Chondrocyte (in vitro differentiated cells): ENCODE data around the gene SUGCT. TPM values are rescaled to one million over a fixed set of nuclear protein-coding genes. Genes with fewer than 3 reads are reported as not detected.

Source experiments
- DNase-seq: peaks from one replicate; pipeline ENCODE4 v3.0.0; 2021; ENCODE audit warnings: mixed read lengths, low spot score
- H3K27ac Mint-ChIP-seq: one replicate; pipeline ENCODE4 v1.8.0; 2021; ENCODE audit warnings: mild to moderate bottlenecking, moderate library complexity, mixed read lengths; ENCODE audit not compliant: unreplicated experiment
- H3K27me3 Mint-ChIP-seq: 2 replicates; pipeline ENCODE4 v1.8.0; 2021; ENCODE audit warnings: low read depth, mixed read lengths
- H3K36me3 Mint-ChIP-seq: 2 replicates; pipeline ENCODE4 v1.8.0; 2021; ENCODE audit warnings: low read depth, mixed read lengths
- H3K4me1 Mint-ChIP-seq: 2 replicates; pipeline ENCODE4 v1.8.0; 2021; ENCODE audit warnings: low read depth, mild to moderate bottlenecking, mixed read lengths
- H3K4me3 Mint-ChIP-seq: one replicate; pipeline ENCODE4 v1.8.0; 2021; ENCODE audit warnings: mild to moderate bottlenecking, moderate library complexity, mixed read lengths; ENCODE audit not compliant: unreplicated experiment
- H3K9me3 Mint-ChIP-seq: 2 replicates; pipeline ENCODE4 v1.8.0; 2021; ENCODE audit warnings: low read depth, mixed read lengths
- CTCF ChIP-seq: fragments of 200-600 bp; sonication (generic); IDR thresholded peaks from 2 replicates; pipeline ENCODE4 v1.5.0; 2021; ENCODE audit warnings: antibody characterized with exemption, mild to moderate bottlenecking, moderate library complexity
- total RNA-seq: library from RNA; stranded (reverse); gene quantifications from 3 replicates; pipeline ENCODE4 v1.2.1, GENCODE V29; 2021

The SUGCT gene
- total RNA-seq, 1 donor from 2014 or later: 34.4 TPM

DNA sequence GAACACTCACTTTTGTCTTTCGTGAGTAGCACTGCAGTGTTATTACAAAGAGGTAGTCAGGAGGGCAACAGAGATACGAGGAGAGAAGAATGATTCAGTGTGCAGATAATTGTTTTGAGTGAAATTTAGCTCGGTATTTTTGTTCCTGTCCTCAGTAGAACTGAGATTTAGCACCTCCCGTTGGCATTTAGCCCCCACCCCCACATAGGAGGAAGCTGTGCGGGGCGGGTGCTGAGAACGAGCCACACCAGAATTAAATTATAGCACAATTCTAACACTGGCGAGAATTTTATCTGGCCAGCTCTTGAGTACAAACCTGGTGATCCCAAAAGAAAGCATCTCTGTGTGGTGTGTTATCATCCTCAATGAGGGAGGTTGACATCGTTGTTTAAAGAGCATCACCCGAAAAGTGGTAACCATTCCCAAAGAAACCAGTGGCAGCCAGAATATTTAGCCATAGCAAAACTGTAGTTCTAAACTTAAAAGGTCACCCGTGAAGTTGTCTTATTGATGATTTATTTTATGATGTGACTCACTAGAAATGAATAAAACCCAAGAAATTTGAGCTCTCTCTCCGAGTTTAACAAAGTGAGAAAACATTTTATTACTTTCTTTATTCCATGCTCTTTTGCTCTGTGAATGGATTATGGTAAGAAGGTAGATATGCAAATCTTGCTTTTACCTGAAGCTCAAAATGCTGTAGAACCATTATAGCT is 612.2 kb downstream of the SUGCT start:
- DNase-seq: no peak
- TF ChIP-seq CTCF: no peak
- Mint-ChIP-seq H3K36me3 (peaks cover 3% of the 10 kb centered on the region), H3K27me3 (no peaks in the 10 kb centered on the region), H3K4me3 (no peak overlapping the region), H3K27ac (no peak overlapping the region), H3K4me1 (peaks cover 34% of the 10 kb centered on the region), H3K9me3 (no peaks in the 10 kb centered on the region)

- no peak for TF ChIP-seq CTCF
- no peaks in the 10 kb centered on the region for H3K27me3 Mint-ChIP-seq
- H3K9me3 Mint-ChIP-seq: no peaks in the 10 kb centered on the region
- DNase-seq: no peak
- no peak overlapping the region for H3K4me3 Mint-ChIP-seq
- H3K36me3 Mint-ChIP-seq: peaks cover 3% of the 10 kb centered on the region
- peak overlapping the region; percentile 57 for H3K27ac Mint-ChIP-seq
- peaks cover 37% of the 10 kb centered on the region for H3K4me1 Mint-ChIP-seq
Observed at GRCh38 chr7:40747856-40748255, 613.1 kb downstream of the SUGCT start.

- no peak for TF ChIP-seq CTCF
- peaks cover 3% of the 10 kb centered on the region for H3K36me3 Mint-ChIP-seq
- peak overlapping the region; percentile 67 for H3K27ac Mint-ChIP-seq
- H3K9me3 Mint-ChIP-seq: no peaks in the 10 kb centered on the region
- H3K4me3 Mint-ChIP-seq: no peak overlapping the region
- peaks cover 51% of the 10 kb centered on the region for H3K4me1 Mint-ChIP-seq
- H3K27me3 Mint-ChIP-seq: no peaks in the 10 kb centered on the region
- DNase-seq: no peak
Observed at GRCh38 chr7:40749877-40750276, 615.1 kb downstream of the SUGCT start.

- TF ChIP-seq CTCF: no peak
- Mint-ChIP-seq H3K4me1 (peaks cover 67% of the 10 kb centered on the region), H3K9me3 (no peaks in the 10 kb centered on the region), H3K4me3 (no peak overlapping the region), H3K27ac (no peak overlapping the region), H3K36me3 (peaks cover 5% of the 10 kb centered on the region), H3K27me3 (no peaks in the 10 kb centered on the region)
- DNase-seq: no peak
Observed at GRCh38 chr7:40753455-40753854, 618.6 kb downstream of the SUGCT start.

DNA sequence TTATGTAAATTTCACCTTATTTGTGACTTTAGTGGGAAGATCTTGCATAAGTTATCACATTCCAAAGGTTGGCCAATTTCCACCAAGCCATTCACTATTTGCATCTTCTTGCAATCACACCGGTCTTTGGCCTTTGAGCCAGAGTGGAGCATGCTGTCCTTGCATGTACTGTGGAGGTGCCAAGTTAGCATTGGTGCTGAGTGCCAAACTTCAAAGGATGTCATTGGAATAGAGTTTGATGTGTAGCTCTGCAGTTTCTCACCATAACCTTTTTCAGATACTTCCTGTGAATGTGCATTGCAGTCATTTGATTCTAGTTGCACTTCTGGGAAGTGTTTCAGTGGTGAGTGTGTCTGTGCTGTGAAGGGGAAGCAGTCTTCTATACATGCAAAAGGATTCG is 620.6 kb downstream of the SUGCT start:
- H3K27ac Mint-ChIP-seq: no peak overlapping the region
- H3K27me3 Mint-ChIP-seq: no peaks in the 10 kb centered on the region
- TF ChIP-seq CTCF: no peak
- H3K36me3 Mint-ChIP-seq: peaks cover 5% of the 10 kb centered on the region
- H3K4me3 Mint-ChIP-seq: no peak overlapping the region
- peaks cover 51% of the 10 kb centered on the region for H3K4me1 Mint-ChIP-seq
- no peak for DNase-seq
- no peaks in the 10 kb centered on the region for H3K9me3 Mint-ChIP-seq
